GM12864 (cell line): ENCODE results near the gene KANSL1.
"Not testable (repeated sequence)": the region's sequence is repeated elsewhere in the genome, so short reads cannot be mapped to it uniquely, and the experiment has no call there.

ENCODE experiments used
- DNase-seq: peaks from one replicate; pipeline ENCODE4 v3.0.0-alpha.2; 2011; ENCODE audit warnings: low read depth
- H3K4me3 ChIP-seq: 2 replicates; pipeline ENCODE4 v1.5.1; 2011; ENCODE audit warnings: mild to moderate bottlenecking, low read depth, low read length, control low read depth
- TF ChIP-seq, protein P1 (sequence below): IDR thresholded peaks from 2 replicates; pipeline ENCODE4 v1.5.1; 2011; ENCODE audit warnings: low read depth, mild to moderate bottlenecking, moderate library complexity, low read length, control low read depth, inconsistent platforms; ENCODE audit errors: missing control alignments

KANSL1 gene

DNA sequence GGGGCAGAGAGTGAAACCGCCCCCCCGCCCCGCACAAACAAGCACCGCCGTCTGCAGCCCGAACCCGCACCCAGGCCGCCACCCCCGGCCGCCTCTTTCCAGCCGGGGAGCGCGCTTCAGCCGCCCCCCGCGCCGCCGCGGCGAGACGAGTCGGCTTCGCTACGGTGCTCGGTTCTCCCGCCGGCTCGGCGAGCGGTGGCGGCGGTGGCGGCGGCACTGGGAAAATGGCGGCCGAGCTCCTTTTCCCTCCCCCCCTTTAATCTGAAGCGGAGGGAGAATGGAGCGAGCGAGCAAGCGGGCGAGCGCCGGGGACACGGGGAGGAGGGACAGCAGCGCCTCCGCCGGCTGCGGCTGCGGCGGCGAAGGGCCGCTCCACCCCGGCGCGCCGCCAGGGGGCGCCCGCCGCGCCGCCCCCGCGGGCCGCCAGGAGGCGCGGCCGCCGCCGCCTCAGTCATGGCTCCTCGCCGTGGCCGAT, at the start of gene KANSL1:
KANSL1 (minus strand) TSS at position 279 of the 475 bp plus-strand sequence. CDS start 21,286 bp downstream, outside the sequence.
- TF ChIP-seq, protein P1, sequence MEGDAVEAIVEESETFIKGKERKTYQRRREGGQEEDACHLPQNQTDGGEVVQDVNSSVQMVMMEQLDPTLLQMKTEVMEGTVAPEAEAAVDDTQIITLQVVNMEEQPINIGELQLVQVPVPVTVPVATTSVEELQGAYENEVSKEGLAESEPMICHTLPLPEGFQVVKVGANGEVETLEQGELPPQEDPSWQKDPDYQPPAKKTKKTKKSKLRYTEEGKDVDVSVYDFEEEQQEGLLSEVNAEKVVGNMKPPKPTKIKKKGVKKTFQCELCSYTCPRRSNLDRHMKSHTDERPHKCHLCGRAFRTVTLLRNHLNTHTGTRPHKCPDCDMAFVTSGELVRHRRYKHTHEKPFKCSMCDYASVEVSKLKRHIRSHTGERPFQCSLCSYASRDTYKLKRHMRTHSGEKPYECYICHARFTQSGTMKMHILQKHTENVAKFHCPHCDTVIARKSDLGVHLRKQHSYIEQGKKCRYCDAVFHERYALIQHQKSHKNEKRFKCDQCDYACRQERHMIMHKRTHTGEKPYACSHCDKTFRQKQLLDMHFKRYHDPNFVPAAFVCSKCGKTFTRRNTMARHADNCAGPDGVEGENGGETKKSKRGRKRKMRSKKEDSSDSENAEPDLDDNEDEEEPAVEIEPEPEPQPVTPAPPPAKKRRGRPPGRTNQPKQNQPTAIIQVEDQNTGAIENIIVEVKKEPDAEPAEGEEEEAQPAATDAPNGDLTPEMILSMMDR, result peak; percentile 61
- DNase-seq, result peak; percentile 61
- peak within 1 kb of the TSS; percentile 93 for H3K4me3 ChIP-seq

DNA sequence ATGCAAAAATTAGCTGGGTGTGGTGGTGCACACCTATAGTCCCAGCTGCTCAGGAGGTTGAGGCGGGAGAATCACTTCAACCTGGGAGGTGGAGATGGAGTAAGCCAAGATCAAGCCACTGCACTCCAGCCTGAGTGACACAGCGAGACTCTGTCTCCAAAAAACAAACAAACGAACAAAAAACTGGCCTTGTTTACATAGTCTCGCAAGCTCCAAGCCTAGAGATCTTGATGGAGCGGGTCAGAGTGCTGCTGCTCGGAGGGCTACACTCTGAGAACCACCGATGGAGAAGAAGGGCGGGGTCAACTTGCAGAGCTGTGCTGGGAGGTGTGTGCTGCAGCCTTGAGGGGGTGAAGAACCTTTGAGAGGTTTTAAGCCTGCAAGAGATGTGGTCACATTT, 38.1 kb upstream of the KANSL1 start:
- not testable (repeated sequence) for DNase-seq, H3K4me3 ChIP-seq

DNA sequence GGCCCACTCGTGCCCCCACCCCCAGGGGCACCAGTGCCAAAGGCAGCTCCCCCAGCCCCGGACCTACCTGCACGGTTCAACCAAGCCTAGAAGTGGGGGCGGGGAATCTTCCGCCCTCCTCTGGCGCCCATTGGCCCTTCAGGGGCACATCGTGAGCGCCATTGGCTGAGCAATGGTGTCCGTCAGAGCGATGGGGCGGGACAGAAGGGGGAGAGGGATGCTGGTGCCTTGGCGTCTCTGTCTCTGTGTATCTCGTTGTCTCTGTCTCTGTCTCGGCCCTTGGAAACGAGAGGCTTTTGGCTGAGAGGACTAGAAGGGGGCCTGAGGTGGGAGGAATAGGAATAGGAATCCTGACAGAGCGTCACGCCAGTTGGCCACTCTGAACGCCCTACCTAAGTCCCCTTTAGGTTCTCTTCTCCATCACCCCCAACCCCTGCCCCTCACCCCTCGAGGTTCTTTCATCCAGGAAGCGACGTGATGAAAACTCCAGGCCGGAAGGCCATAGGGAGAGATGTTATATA, 32.1 kb upstream of the KANSL1 start:
- peak overlapping the region; percentile 67 for H3K4me3 ChIP-seq
- peak; percentile 85 for DNase-seq

GRCh38 chr17:46224864-46225263, 31.6 kb upstream of the KANSL1 start:
- DNase-seq, result not testable (repeated sequence)
- H3K4me3 ChIP-seq, result peak overlapping the region; percentile 67

- not testable (repeated sequence) for DNase-seq, H3K4me3 ChIP-seq
Observed at GRCh38 chr17:46223041-46223440, 29.8 kb upstream of the KANSL1 start.

DNA sequence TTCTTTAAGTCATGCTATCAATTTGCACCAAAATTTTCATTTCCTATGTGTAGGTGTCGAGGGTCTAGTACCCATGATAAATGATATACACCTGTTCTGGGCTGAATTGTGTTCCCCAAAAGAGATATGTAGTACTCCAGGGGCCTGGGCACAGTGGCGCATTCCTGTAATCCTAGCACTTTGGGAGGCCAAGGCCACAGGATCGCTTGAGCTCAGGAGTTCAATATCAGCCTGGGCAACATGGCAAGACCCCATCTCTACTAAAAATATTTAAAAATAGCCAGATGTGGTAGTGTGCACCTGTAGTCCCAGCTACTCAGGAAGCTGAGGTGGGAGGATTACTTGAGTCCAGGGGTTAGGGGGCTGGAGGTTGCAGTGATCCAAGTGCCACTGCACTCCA, 23.5 kb upstream of the KANSL1 start:
- DNase-seq, result no peak
- TF ChIP-seq, protein P1, result no peak
- no peak overlapping the region for H3K4me3 ChIP-seq

- TF ChIP-seq, protein P1, result peak; percentile 73
- H3K4me3 ChIP-seq, result no peak overlapping the region
- DNase-seq, result peak; percentile 55
Observed at GRCh38 chr17:46212634-46213435, 19.6 kb upstream of the KANSL1 start.

- no peak overlapping the region for H3K4me3 ChIP-seq
- DNase-seq, result no peak
- TF ChIP-seq, protein P1, result no peak
Observed at GRCh38 chr17:46208997-46209396, 15.8 kb upstream of the KANSL1 start.

DNA sequence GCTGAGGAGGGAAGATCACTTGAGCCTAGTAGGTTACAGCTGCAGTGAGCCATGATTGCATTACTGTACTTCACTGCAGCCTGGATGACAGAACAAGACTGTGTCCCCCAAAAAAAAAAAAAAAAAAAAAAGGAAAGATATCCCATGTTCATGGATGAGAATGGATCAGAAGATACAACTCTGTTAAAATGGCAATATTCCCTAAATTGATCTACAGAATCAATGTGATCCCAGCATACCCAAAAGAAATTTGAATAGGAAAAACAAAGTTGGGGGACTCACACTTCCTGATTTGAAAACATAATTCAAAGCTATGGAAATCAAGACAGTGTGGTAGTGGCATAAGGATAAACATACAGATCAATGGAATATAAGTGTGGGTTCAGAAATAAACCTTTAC, 12.7 kb upstream of the KANSL1 start:
- H3K4me3 ChIP-seq, result no peak overlapping the region
- TF ChIP-seq, protein P1, result no peak
- DNase-seq, result no peak
